Measurements from ENCODE around the gene KLK4. TPM values are rescaled to one million over a fixed set of nuclear protein-coding genes. Genes with fewer than 3 reads are reported as not detected.

KLK4 gene
- polyA plus RNA-seq, 3 donors: not detected

DNA sequence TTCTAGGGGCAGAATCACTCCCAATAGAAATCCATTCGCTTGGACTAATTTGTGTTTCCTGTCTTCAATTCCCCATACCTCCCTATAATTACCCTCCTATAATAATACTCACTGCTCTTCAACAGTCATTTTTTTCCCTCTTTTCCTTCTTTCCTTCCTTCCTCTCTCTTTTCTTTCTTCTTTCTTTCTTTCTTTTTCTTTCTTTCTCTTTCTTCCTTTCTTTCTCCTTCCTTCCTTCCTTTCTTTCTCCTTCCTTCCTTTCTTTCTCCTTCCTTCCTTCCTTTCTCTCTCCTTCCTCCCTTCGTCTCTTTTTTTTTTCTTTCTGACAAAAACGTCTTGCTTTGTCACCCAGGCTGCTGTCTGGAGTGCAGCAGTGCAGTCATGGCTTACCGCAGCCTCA, 33.6 kb upstream of the KLK4 start:
- TF ChIP-seq, protein P1, sequence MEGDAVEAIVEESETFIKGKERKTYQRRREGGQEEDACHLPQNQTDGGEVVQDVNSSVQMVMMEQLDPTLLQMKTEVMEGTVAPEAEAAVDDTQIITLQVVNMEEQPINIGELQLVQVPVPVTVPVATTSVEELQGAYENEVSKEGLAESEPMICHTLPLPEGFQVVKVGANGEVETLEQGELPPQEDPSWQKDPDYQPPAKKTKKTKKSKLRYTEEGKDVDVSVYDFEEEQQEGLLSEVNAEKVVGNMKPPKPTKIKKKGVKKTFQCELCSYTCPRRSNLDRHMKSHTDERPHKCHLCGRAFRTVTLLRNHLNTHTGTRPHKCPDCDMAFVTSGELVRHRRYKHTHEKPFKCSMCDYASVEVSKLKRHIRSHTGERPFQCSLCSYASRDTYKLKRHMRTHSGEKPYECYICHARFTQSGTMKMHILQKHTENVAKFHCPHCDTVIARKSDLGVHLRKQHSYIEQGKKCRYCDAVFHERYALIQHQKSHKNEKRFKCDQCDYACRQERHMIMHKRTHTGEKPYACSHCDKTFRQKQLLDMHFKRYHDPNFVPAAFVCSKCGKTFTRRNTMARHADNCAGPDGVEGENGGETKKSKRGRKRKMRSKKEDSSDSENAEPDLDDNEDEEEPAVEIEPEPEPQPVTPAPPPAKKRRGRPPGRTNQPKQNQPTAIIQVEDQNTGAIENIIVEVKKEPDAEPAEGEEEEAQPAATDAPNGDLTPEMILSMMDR (IDR thresholded peaks at IDR 0.05): no peak
- 66% methylated on average over 4 of the region's 4 CpGs for WGBS (ENCODE audit: insufficient coverage)
- H3K4me3 Mint-ChIP-seq: no peak overlapping the region
- H3K27me3 Mint-ChIP-seq (ENCODE audit: low read depth in 3 of 3): peaks cover 0 to 8% (median 5%) of the 10 kb centered on the region in 3 donors
- Histone ChIP-seq H3K4me1 (ENCODE audit: control insufficient read depth in 1 of 2, insufficient read depth in 2 of 2, low read length in 2 of 2) (no peaks in the 10 kb centered on the region), H2AFZ (ENCODE audit: insufficient read depth, low read depth, low read length, poor library complexity, severe bottlenecking) (no peak overlapping the region), H3K4me3 (replicated peaks in 1 of 3; ENCODE audit: low read depth in 2 of 3, low read length in 3 of 3) (no peak overlapping the region), H3K79me2 (ENCODE audit: insufficient read depth, low read length) (no peaks in the 10 kb centered on the region), H3K27me3 (ENCODE audit: control insufficient read depth in 2 of 2, insufficient read depth in 2 of 2, low read length in 2 of 2) (no peaks in the 10 kb centered on the region), H4K20me1 (ENCODE audit: insufficient read depth, low read length) (no peaks in the 10 kb centered on the region), H3K9ac (ENCODE audit: insufficient read depth, low read length, poor library complexity, severe bottlenecking) (no peak overlapping the region), H3K36me3 (replicated peaks in 1 of 2; ENCODE audit: control insufficient read depth in 1 of 2, insufficient read depth in 2 of 2, low read length in 2 of 2) (no peaks in the 10 kb centered on the region), H3K4me2 (replicated peaks; ENCODE audit: extremely low read depth, low read length, poor library complexity, severe bottlenecking) (no peak overlapping the region), H3K9me3 (replicated peaks in 1 of 2; ENCODE audit: control insufficient read depth in 1 of 2, insufficient read depth in 1 of 2, low read length in 2 of 2) (peaks cover 0 to 9% of the 10 kb centered on the region in 2 donors), H3K27ac (ENCODE audit: low read depth in 1 of 2, low read length in 2 of 2) (no peak overlapping the region)
- peaks cover 4 to 11% (median 7%) of the 10 kb centered on the region in 7 donors for H3K9me3 Mint-ChIP-seq
- no peak for DNase-seq
- peak overlapping the region in 1 of 7 donors; percentile 0 for H3K27ac Mint-ChIP-seq
- intact Hi-C loops (cut with micrococcal nuclease): no loop called here
- H3K4me1 Mint-ChIP-seq: no peaks in the 10 kb centered on the region
- H3K36me3 Mint-ChIP-seq: no peaks in the 10 kb centered on the region

GRCh38 chr19:50943074-50943828, 32.1 kb upstream of the KLK4 start:
- Mint-ChIP-seq H3K27me3 (ENCODE audit: low read depth in 3 of 3) (peaks cover 4 to 8% (median 5%) of the 10 kb centered on the region in 3 donors), H3K9me3 (peaks cover 4 to 14% (median 7%) of the 10 kb centered on the region in 7 donors)
- 88% methylated on average over 6 of the region's 10 CpGs for WGBS (ENCODE audit: insufficient coverage)

More at GRCh38 chr19:50943074-50943828, 32.1 kb upstream of the KLK4 start:
- Histone ChIP-seq H3K4me2 (replicated peaks; ENCODE audit: extremely low read depth, low read length, poor library complexity, severe bottlenecking) (no peak overlapping the region), H4K20me1 (ENCODE audit: insufficient read depth, low read length) (no peaks in the 10 kb centered on the region), H3K4me1 (ENCODE audit: control insufficient read depth in 1 of 2, insufficient read depth in 2 of 2, low read length in 2 of 2) (no peaks in the 10 kb centered on the region), H2AFZ (ENCODE audit: insufficient read depth, low read depth, low read length, poor library complexity, severe bottlenecking) (no peak overlapping the region), H3K36me3 (replicated peaks in 1 of 2; ENCODE audit: control insufficient read depth in 1 of 2, insufficient read depth in 2 of 2, low read length in 2 of 2) (no peaks in the 10 kb centered on the region), H3K9me3 (replicated peaks in 1 of 2; ENCODE audit: control insufficient read depth in 1 of 2, insufficient read depth in 1 of 2, low read length in 2 of 2) (peaks cover 0 to 12% of the 10 kb centered on the region in 2 donors), H3K9ac (ENCODE audit: insufficient read depth, low read length, poor library complexity, severe bottlenecking) (no peak overlapping the region), H3K79me2 (ENCODE audit: insufficient read depth, low read length) (no peaks in the 10 kb centered on the region), H3K27me3 (ENCODE audit: control insufficient read depth in 2 of 2, insufficient read depth in 2 of 2, low read length in 2 of 2) (no peaks in the 10 kb centered on the region), H3K4me3 (replicated peaks in 1 of 3; ENCODE audit: low read depth in 2 of 3, low read length in 3 of 3) (no peak overlapping the region), H3K27ac (ENCODE audit: low read depth in 1 of 2, low read length in 2 of 2) (no peak overlapping the region)
- DNase-seq: no peak
- TF ChIP-seq, protein P1 (IDR thresholded peaks at IDR 0.05): no peak
- intact Hi-C loops (cut with micrococcal nuclease): no loop called here
- no peak overlapping the region for H3K27ac Mint-ChIP-seq
- no peak overlapping the region for H3K4me3 Mint-ChIP-seq
- H3K36me3 Mint-ChIP-seq: no peaks in the 10 kb centered on the region
- H3K4me1 Mint-ChIP-seq: no peaks in the 10 kb centered on the region
